ENCODE measurements around the gene EFNA1. TPM values are rescaled to one million over a fixed set of nuclear protein-coding genes. Genes with fewer than 3 reads are reported as not detected.
A peak's percentile ranks its signal among the peaks of the same experiment; 100 is the strongest.

Gene EFNA1
- total and polyA plus RNA-seq, 2 of the 13 experiments (the other 11 are each of a cell fraction or from before 2014, with no cell fraction given) = 81.8 to 874 TPM

DNA sequence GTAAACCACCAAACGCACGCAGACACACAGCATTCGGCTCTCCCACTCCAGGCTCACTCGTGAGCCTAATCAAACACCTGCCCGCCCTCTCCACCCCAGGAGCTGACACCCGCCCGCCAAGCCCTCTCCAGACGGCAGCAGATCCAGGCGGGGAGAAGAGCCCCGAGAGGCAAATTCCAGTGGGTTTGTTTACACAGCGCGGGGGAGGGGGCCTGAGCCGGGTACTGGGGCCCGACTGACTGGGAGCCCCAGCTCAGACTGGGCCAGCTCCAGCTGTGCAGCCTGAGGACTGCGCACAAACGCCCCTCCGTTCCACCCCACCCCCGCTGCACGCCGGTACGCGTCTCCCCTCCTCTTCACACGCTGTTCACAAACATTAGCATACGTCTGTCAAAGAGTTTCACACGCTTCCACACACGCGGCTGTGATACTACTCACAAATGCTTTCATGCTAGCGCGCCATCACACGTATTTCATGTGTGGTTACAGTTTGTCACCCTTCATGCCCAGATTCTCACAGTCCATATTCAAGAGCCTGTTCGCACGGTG lies 1.0 kb upstream of the EFNA1 start (continued):
- TF ChIP-seq, protein P1, sequence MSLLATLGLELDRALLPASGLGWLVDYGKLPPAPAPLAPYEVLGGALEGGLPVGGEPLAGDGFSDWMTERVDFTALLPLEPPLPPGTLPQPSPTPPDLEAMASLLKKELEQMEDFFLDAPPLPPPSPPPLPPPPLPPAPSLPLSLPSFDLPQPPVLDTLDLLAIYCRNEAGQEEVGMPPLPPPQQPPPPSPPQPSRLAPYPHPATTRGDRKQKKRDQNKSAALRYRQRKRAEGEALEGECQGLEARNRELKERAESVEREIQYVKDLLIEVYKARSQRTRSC (CRISPR knock-in tag; IDR thresholded peaks at IDR 0.05; ENCODE audit: low read depth) = 0 out of 2 replicates have a peak, but pooled peaks have one; percentile 28
- 0 out of 2 replicates have a peak, but pooled peaks have one; percentile 52 for TF ChIP-seq IRX3 (CRISPR knock-in tag; IDR thresholded peaks at IDR 0.05; ENCODE audit: borderline replicate concordance, low read depth)
- peak; percentile 87; the same call in 1 of the 2 replicates for TF ChIP-seq SNAPC2 (CRISPR knock-in tag; IDR thresholded peaks at IDR 0.05)
- no peak for TF ChIP-seq REL (CRISPR knock-in tag; conservative IDR thresholded peaks at IDR 0.05)
- TF ChIP-seq, protein P2, sequence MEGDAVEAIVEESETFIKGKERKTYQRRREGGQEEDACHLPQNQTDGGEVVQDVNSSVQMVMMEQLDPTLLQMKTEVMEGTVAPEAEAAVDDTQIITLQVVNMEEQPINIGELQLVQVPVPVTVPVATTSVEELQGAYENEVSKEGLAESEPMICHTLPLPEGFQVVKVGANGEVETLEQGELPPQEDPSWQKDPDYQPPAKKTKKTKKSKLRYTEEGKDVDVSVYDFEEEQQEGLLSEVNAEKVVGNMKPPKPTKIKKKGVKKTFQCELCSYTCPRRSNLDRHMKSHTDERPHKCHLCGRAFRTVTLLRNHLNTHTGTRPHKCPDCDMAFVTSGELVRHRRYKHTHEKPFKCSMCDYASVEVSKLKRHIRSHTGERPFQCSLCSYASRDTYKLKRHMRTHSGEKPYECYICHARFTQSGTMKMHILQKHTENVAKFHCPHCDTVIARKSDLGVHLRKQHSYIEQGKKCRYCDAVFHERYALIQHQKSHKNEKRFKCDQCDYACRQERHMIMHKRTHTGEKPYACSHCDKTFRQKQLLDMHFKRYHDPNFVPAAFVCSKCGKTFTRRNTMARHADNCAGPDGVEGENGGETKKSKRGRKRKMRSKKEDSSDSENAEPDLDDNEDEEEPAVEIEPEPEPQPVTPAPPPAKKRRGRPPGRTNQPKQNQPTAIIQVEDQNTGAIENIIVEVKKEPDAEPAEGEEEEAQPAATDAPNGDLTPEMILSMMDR (CRISPR knock-in tag; IDR thresholded peaks at IDR 0.05) = no peak
- peak; percentile 75 for TF ChIP-seq FOXA3 (CRISPR knock-in tag; IDR thresholded peaks at IDR 0.05)
- TF ChIP-seq, protein P3, sequence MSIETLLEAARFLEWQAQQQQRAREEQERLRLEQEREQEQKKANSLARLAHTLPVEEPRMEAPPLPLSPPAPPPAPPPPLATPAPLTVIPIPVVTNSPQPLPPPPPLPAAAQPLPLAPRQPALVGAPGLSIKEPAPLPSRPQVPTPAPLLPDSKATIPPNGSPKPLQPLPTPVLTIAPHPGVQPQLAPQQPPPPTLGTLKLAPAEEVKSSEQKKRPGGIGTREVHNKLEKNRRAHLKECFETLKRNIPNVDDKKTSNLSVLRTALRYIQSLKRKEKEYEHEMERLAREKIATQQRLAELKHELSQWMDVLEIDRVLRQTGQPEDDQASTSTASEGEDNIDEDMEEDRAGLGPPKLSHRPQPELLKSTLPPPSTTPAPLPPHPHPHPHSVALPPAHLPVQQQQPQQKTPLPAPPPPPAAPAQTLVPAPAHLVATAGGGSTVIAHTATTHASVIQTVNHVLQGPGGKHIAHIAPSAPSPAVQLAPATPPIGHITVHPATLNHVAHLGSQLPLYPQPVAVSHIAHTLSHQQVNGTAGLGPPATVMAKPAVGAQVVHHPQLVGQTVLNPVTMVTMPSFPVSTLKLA (IDR thresholded peaks at IDR 0.05) = no peak
- no peak for TF ChIP-seq SIX1 (CRISPR knock-in tag; IDR thresholded peaks at IDR 0.05; ENCODE audit: borderline replicate concordance)
- TF ChIP-seq ZNF232 (CRISPR knock-in tag; IDR thresholded peaks at IDR 0.05; ENCODE audit: borderline replicate concordance) = no peak
- TF ChIP-seq MBD4 (IDR thresholded peaks at IDR 0.05; ENCODE audit: borderline replicate concordance, low read length) = no peak
- TF ChIP-seq ZNF780A (CRISPR knock-in tag; IDR thresholded peaks at IDR 0.05) = no peak
- TF ChIP-seq KMT2B (CRISPR knock-in tag; IDR thresholded peaks at IDR 0.05) = no peak
- no peak for TF ChIP-seq SP140L (CRISPR knock-in tag; IDR thresholded peaks at IDR 0.05; ENCODE audit: borderline replicate concordance)
- TF ChIP-seq MZF1 (CRISPR knock-in tag; IDR thresholded peaks at IDR 0.05; ENCODE audit: borderline replicate concordance) = no peak
- TF ChIP-seq ZNF672 (CRISPR knock-in tag; IDR thresholded peaks at IDR 0.05) = 0 out of 2 replicates have a peak, but pooled peaks have one; percentile 9
- TF ChIP-seq, protein P4, sequence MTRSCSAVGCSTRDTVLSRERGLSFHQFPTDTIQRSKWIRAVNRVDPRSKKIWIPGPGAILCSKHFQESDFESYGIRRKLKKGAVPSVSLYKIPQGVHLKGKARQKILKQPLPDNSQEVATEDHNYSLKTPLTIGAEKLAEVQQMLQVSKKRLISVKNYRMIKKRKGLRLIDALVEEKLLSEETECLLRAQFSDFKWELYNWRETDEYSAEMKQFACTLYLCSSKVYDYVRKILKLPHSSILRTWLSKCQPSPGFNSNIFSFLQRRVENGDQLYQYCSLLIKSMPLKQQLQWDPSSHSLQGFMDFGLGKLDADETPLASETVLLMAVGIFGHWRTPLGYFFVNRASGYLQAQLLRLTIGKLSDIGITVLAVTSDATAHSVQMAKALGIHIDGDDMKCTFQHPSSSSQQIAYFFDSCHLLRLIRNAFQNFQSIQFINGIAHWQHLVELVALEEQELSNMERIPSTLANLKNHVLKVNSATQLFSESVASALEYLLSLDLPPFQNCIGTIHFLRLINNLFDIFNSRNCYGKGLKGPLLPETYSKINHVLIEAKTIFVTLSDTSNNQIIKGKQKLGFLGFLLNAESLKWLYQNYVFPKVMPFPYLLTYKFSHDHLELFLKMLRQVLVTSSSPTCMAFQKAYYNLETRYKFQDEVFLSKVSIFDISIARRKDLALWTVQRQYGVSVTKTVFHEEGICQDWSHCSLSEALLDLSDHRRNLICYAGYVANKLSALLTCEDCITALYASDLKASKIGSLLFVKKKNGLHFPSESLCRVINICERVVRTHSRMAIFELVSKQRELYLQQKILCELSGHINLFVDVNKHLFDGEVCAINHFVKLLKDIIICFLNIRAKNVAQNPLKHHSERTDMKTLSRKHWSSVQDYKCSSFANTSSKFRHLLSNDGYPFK (CRISPR knock-in tag; IDR thresholded peaks at IDR 0.05; ENCODE audit: borderline replicate concordance) = no peak
- TF ChIP-seq ZNF33B (CRISPR knock-in tag; IDR thresholded peaks at IDR 0.05) = no peak
- TF ChIP-seq ZSCAN25 (CRISPR knock-in tag; IDR thresholded peaks at IDR 0.05) = no peak
- TF ChIP-seq DNMT1 (CRISPR knock-in tag; IDR thresholded peaks at IDR 0.05) = 0 out of 2 replicates have a peak, but pooled peaks have one; percentile 67
- TF ChIP-seq LCORL (IDR thresholded peaks at IDR 0.05) = no peak
- no peak; the same call in 1 of the 2 replicates for TF ChIP-seq LCORL (CRISPR knock-in tag; IDR thresholded peaks at IDR 0.05)
- TF ChIP-seq, protein P5, sequence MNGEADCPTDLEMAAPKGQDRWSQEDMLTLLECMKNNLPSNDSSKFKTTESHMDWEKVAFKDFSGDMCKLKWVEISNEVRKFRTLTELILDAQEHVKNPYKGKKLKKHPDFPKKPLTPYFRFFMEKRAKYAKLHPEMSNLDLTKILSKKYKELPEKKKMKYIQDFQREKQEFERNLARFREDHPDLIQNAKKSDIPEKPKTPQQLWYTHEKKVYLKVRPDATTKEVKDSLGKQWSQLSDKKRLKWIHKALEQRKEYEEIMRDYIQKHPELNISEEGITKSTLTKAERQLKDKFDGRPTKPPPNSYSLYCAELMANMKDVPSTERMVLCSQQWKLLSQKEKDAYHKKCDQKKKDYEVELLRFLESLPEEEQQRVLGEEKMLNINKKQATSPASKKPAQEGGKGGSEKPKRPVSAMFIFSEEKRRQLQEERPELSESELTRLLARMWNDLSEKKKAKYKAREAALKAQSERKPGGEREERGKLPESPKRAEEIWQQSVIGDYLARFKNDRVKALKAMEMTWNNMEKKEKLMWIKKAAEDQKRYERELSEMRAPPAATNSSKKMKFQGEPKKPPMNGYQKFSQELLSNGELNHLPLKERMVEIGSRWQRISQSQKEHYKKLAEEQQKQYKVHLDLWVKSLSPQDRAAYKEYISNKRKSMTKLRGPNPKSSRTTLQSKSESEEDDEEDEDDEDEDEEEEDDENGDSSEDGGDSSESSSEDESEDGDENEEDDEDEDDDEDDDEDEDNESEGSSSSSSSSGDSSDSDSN (CRISPR knock-in tag; IDR thresholded peaks at IDR 0.05) = no peak

All from HepG2 (cell line).